HG03060 (cell line): ENCODE data around the gene GNAI1.
"Not testable (repeated sequence)": the region's sequence is repeated elsewhere in the genome, so short reads cannot be mapped to it uniquely, and the experiment has no call there.

Experiments used
- ATAC-seq: cut with Tn5 transposase; IDR thresholded peaks from one replicate; pipeline ENCODE4 v1.9.1; 2021; ENCODE audit warnings: low read depth, moderate number of reproducible peaks; ENCODE audit not compliant: unreplicated experiment

The GNAI1 gene

DNA sequence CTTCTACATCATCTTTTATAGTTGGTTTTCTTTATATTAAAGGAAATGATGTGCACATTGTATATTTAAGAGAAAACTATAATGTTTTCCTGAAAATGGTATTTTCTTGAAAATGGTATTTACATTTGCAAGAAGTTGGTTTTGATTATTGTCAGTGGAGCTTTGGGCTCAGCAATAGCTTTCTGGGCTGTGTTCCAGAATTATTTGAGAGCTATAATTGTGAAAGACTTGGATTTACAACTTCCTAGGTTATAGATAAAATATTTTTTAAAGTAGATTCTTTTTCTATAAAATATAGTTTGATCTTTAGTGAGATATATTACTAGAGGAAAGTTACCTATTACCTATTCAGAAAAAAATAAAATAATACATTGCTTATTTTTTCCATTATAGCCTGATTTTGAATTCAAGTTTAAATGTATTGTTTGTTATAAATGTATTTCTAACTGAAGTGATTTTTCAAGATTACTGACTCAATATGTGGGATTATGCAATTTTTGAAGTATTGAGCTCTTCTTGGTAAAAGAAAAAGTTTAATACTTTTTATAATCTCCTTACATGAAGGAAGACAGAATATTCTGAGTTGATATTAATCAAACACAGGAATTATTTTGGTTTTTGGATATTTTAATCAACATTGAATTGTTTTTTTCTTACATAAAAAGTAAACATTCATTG is 20.2 kb downstream of the GNAI1 start:
- ATAC-seq: no peak

DNA sequence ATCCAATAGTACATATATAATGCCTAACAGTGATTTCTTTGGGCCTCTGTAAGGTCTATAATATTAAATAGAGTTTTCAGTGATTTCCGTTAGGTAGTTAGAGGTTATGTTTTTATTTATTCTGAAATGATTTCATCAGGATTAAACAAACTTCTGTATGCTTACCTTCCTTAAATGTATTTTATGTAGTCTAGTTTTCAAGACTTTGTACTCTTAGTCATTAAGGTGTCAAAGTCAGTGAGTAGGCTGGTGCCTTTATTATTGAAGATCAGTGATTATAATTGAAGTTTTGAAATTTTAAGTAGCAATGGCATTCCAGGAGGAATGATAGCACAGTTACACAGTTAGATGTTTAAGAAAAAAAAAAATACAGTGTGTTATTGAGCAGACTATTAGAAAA is 20.7 kb downstream of the GNAI1 start:
- ATAC-seq: no peak

- not testable (repeated sequence) for ATAC-seq
Measured at GRCh38 chr7:80157770-80158169, 23.1 kb downstream of the GNAI1 start.

- ATAC-seq: no peak
Measured at GRCh38 chr7:80159802-80160201, 25.2 kb downstream of the GNAI1 start.

GRCh38 chr7:80161466-80161865 is 26.8 kb downstream of the GNAI1 start:
- no peak for ATAC-seq

DNA sequence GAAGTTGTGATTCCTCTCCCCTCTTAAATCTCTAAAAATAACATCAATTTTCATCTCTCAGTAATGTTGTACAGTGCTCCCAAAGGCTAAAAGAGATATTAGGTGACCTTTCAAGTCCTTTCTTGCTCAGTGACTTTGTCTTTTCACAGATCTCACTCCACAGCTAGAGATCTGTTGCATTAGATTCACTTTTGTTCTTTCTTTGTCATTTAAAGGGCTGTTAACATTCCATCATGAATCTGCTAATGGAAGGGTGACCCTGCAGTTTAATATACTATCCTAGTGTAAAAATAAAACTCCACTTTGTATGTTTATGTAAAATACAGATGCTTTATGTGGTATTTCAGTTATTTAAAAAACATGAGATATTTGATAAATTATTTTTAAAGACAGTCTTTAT is 30.5 kb downstream of the GNAI1 start:
- no peak for ATAC-seq

DNA sequence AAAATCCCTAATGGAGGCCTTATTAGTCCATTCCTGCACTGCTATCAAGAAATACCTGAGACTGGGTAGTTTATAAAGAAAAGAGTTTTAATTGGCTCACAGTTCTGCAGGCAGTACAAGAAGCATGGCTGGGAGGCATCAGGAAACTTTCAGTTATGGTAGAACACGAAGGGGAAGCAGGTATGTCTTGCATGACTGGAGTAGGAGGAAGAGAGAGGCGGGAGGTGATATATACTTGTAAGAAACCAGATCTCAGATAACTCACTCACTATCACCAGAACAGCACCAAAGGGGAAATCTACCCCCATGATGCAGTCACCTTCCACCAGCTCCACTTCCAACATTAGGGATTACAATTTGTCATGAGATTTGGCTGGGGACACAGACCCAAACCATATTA is 35.8 kb downstream of the GNAI1 start:
- no peak for ATAC-seq

- ATAC-seq: no peak
Measured at GRCh38 chr7:80172387-80172786, 37.8 kb downstream of the GNAI1 start.

GRCh38 chr7:80175744-80176143 is 41.1 kb downstream of the GNAI1 start:
- no peak for ATAC-seq

- ATAC-seq: no peak
Measured at GRCh38 chr7:80181411-80181810, 46.8 kb downstream of the GNAI1 start.

DNA sequence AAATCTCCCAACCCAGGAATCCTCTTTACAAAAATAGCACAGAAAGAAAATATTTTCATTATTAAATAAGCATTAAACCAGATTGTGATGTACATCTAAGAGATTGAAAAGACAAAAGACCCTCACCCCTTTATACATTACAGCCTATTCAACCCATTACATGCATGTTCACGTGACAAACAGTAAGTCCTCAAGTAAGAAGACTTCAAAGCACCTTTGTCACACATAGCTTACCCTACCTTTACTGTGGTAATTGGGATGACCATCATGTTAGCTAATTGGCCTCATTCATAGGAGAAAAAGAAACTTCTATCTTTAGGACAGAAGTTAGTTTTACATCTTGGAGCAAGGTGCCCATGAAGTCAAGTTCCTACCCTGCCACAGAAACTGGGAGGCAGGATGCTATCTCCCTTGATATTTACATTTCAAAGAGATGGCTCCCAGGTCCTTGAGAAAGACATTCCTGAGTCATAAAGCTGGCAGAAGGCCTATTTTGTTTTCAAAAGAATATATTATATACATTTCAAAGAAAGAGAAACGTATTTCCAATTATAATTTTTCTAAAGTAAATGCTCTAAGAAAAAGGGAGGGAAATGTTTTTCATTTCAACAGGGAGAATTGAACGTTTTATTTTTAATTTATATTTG is 48.1 kb downstream of the GNAI1 start:
- no peak for ATAC-seq

GRCh38 chr7:80183351-80183750 is 48.7 kb downstream of the GNAI1 start:
- ATAC-seq: no peak

DNA sequence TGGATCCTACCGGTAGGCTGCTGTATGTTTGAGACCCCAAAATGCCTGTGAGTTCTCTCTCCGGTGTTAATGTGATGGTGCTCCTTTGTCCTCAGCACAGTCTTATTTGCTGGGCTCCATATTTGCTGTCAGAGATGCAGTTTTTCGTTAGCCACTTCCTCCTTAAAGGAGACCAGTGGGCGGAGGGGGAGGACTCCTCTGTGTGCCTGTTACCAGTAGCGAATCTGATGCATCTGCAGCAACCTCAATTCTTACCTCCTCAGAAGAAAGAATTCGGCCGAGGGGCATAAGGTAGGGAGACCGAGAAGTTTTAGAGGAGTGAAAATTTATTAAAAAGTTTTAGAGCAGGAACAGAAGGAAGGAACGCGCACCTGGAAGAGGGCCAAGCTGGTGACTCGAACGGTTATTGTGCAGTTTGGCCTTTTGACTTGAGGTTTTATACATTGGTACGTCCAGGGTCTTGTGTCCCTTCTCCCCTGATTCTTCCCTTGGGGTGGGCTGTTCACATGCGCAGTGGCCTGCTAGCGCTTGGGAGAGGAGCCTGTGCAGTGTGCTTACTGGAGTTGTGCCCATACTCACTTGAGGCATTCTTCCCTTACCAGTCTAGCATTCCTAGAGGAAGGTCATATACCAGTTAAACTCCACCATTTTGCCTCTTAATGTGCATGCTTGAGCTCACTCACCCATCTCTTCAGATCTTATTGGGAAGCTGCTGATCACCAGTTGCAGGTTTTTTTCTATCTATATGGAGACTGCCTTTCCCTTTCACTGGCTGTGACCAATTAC is 49.5 kb downstream of the GNAI1 start:
- ATAC-seq: no peak

DNA sequence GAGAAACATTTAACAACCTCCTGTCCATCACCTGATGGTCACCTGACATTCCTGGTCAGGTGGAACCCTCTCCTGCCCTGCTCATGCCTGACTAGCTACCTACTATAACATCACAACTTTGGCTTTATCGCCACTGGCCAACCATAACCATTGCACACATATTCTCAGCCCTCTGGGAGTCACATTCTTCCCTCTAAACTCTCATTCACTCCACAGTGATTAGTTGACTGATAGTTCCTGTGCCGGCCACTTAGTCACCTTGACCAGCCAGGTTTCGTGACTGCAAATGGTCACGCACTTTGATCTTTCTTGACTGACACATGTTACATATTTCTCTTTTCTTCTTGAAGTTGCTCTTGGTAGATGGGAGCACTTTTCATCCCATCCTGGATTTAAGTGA is 50.1 kb downstream of the GNAI1 start:
- ATAC-seq: no peak

GRCh38 chr7:80185571-80185970 is 50.9 kb downstream of the GNAI1 start:
- no peak for ATAC-seq

DNA sequence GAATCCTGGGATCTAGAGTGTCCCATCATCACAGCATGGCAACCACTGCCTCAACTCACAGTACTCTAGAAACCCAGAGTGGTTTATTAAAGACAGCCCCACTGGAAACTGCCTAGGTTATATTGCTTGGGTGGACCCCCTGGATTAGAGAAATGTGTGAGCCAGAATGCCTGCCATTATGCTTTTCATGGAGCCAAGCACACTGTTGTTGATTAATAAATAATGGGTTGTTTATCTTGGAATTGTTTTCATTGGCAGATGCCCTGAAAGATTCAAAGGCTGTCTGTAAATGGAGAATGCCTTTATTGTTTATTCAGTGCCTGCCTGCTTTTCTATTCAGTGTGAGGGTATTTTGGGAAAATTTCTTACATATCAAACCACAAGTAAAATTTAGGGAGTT is 52.1 kb downstream of the GNAI1 start:
- no peak for ATAC-seq

GRCh38 chr7:80187279-80187678 is 52.6 kb downstream of the GNAI1 start:
- ATAC-seq: no peak

DNA sequence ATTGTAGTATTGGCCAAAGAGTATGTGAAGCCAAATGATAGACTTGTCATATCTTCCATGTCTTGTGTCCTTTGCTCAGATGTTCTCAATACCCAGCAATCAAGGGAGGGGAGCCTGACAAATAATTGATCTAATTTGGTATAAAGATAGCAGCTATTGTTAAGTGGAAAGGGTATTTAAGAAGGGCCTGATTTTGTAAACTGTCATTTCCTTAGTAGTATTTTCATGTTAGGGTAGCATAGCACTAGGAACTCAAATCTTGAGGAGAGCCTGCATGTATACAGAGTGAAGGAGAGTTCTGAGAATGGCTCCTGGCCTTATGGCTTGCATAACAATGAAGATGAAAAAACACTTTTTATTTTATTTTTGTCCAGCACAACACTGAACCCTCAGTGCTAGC is 53.1 kb downstream of the GNAI1 start:
- no peak for ATAC-seq

- ATAC-seq: no peak
Measured at GRCh38 chr7:80189638-80190037, 55.0 kb downstream of the GNAI1 start.

GRCh38 chr7:80197627-80198026 is 63.0 kb downstream of the GNAI1 start:
- ATAC-seq: no peak

GRCh38 chr7:80199051-80199450 is 64.4 kb downstream of the GNAI1 start:
- no peak for ATAC-seq

GRCh38 chr7:80204454-80204853 is 69.8 kb downstream of the GNAI1 start:
- no peak for ATAC-seq
